HCT116 (cell line): ENCODE results near the gene C6orf47. TPM values are rescaled to one million over a fixed set of nuclear protein-coding genes. Genes with fewer than 3 reads are reported as not detected.

Experiments used
- ATAC-seq: fragments of 200-7000 bp; cut with Tn5 transposase; 2 replicates; pipeline ENCODE4 v1.9.1; 2020; ENCODE audit warnings: mild to moderate bottlenecking, moderate library complexity
- BruUV-seq: library from RNA; stranded (reverse); fragments of 400-500 nt; replicated peaks from 2 replicates; lab custom pipeline; 2021; lab: Mats Ljungman, UMichigan
- CTCF ChIA-PET: fragments of 300-600 bp; sonication (Branson Sonifier 250); formaldehyde crosslinking; loops from one replicate; lab custom pipeline; 2021; ENCODE audit warnings: antibody characterized with exemption; lab: Charles Lee
- POLR2A ChIA-PET: fragments of 300-600, 350-600 bp; sonication (Branson Sonifier 250); formaldehyde crosslinking; loops from one replicate; lab custom pipeline; 2021; ENCODE audit warnings: antibody characterized with exemption; lab: Charles Lee
- RAD21 ChIA-PET, 2 experiments: fragments of 300-600 bp; sonication (Branson Sonifier 250); formaldehyde crosslinking; loops; one replicate each; lab custom pipeline; 2023; ENCODE audit warnings: low total read pairs in 2 of 2; ENCODE audit not compliant: uncharacterized antibody in 2 of 2, unreplicated experiment in 2 of 2, low non-redundant PET in 1 of 2; lab: Charles Lee
- DNase-seq: peaks from one replicate; pipeline ENCODE4 v3.0.0-alpha.2; 2010; ENCODE audit warnings: low read depth, low spot score
- H2AFZ ChIP-seq: fragments of 200-600 bp; shearing (Covaris generic), sonication (generic); 2 replicates; pipeline ENCODE4 v1.6.1; 2017; ENCODE audit warnings: low read depth, mixed run types, mixed read lengths, antibody characterized with exemption, low read length; ENCODE audit not compliant: poor library complexity, severe bottlenecking
- H3K27ac ChIP-seq: 2 replicates; pipeline ENCODE4 v1.5.1; 2012; ENCODE audit warnings: low read depth, low read length
- H3K27me3 ChIP-seq: fragments of 200-600 bp; sonication (generic); 2 replicates; pipeline ENCODE4 v1.6.1; 2016; ENCODE audit warnings: mixed run types, low read length, mixed read lengths; ENCODE audit not compliant: insufficient read depth
- H3K36me3 ChIP-seq, 2 experiments: fragments of 200-500 bp in 1 of 2; fragments of 200-600 bp in 1 of 2; sonication (Bioruptor generic) in 1 of 2; sonication (generic) in 1 of 2; 2 replicates each; pipeline versions ENCODE4 v1.5.1 to v1.6.1; 2014 to 2016; ENCODE audit warnings: low read length in 2 of 2, inconsistent platforms in 1 of 2, mixed read lengths in 1 of 2, mixed run types in 1 of 2; ENCODE audit not compliant: insufficient read depth in 2 of 2, control insufficient read depth in 1 of 2
- H3K4me1 ChIP-seq, 2 experiments: fragments of 200-600 bp in 1 of 2; sonication (generic) in 1 of 2; 2 replicates each; pipeline versions ENCODE4 v1.5.1 to v1.6.1; 2012 to 2017; ENCODE audit warnings: low read length in 2 of 2, inconsistent platforms in 1 of 2, mild to moderate bottlenecking in 1 of 2, mixed read lengths in 1 of 2, mixed run types in 1 of 2, moderate library complexity in 1 of 2; ENCODE audit not compliant: insufficient read depth in 2 of 2, control insufficient read depth in 1 of 2
- H3K4me2 ChIP-seq: fragments of 200-600 bp; sonication (generic); 2 replicates; pipeline ENCODE4 v1.6.1; 2017; ENCODE audit warnings: mixed run types, low read length, mixed read lengths
- H3K4me3 ChIP-seq, 2 experiments: fragments of 200-600 bp in 1 of 2; sonication (generic) in 1 of 2; replicated peaks in 1 of 2; 2 replicates each; pipeline ENCODE4 v1.5.1; 2011 to 2016; ENCODE audit warnings: low read length in 2 of 2, control low read depth in 1 of 2, low read depth in 1 of 2, mild to moderate bottlenecking in 1 of 2, mixed read lengths in 1 of 2, mixed run types in 1 of 2
- H3K79me2 ChIP-seq: fragments of 200-600 bp; sonication (generic); 2 replicates; pipeline ENCODE4 v1.6.1; 2017; ENCODE audit warnings: mild to moderate bottlenecking, mixed run types, low read length, moderate library complexity, mixed read lengths; ENCODE audit not compliant: insufficient read depth
- H3K9ac ChIP-seq: fragments of 200-600 bp; sonication (generic); 2 replicates; pipeline ENCODE4 v1.6.1; 2016; ENCODE audit warnings: low read length, mixed read lengths
- H3K9me2 ChIP-seq: fragments of 200-600 bp; sonication (generic), shearing (Covaris generic); 2 replicates; pipeline ENCODE4 v1.6.1; 2017; ENCODE audit warnings: mixed run types, mild to moderate bottlenecking, moderate library complexity; ENCODE audit not compliant: insufficient read depth
- H3K9me3 ChIP-seq, 2 experiments: fragments of 200-500 bp in 1 of 2; fragments of 200-600 bp in 1 of 2; sonication (Bioruptor generic) in 1 of 2; sonication (generic) in 1 of 2; 2 replicates each; pipeline ENCODE4 v1.6.1; 2014 to 2017; ENCODE audit warnings: low read length in 2 of 2, mixed read lengths in 2 of 2, inconsistent platforms in 1 of 2, low read depth in 1 of 2, mild to moderate bottlenecking in 1 of 2, mixed run types in 1 of 2, moderate library complexity in 1 of 2; ENCODE audit not compliant: control insufficient read depth in 1 of 2, insufficient read depth in 1 of 2
- H4K20me1 ChIP-seq: fragments of 200-600 bp; sonication (generic), shearing (Covaris generic); 2 replicates; pipeline ENCODE4 v1.6.1; 2017; ENCODE audit warnings: mixed run types, mild to moderate bottlenecking, moderate library complexity; ENCODE audit not compliant: insufficient read depth
- ATF3 ChIP-seq: IDR thresholded peaks from 2 replicates; pipeline ENCODE4 v1.6.1; 2012
- CEBPB ChIP-seq: IDR thresholded peaks from 2 replicates; pipeline ENCODE4 v1.6.1; 2012; ENCODE audit warnings: low read depth
- EGR1 ChIP-seq: IDR thresholded peaks from 2 replicates; pipeline ENCODE4 v1.6.1; 2012; ENCODE audit warnings: low read depth
- ELF1 ChIP-seq: IDR thresholded peaks from 2 replicates; pipeline ENCODE4 v1.6.1; 2012; ENCODE audit warnings: low read depth, borderline replicate concordance
- EZH2phosphoT487 ChIP-seq: fragments of 200-600 bp; IDR thresholded peaks from 2 replicates; pipeline ENCODE4 v1.6.1; 2018; ENCODE audit warnings: antibody characterized with exemption, borderline replicate concordance
- JUND ChIP-seq: IDR thresholded peaks from 2 replicates; pipeline ENCODE4 v1.6.1; 2012
- POLR2AphosphoS5 ChIP-seq: IDR thresholded peaks from 2 replicates; pipeline ENCODE4 v1.6.1; 2011; ENCODE audit warnings: mild to moderate bottlenecking, low read depth, low read length, moderate library complexity
- RAD21 ChIP-seq: IDR thresholded peaks from 2 replicates; pipeline ENCODE4 v1.6.1; 2012; ENCODE audit warnings: low read depth, mild to moderate bottlenecking
- YY1 ChIP-seq: IDR thresholded peaks from 2 replicates; pipeline ENCODE4 v1.6.1; 2011; ENCODE audit warnings: low read length, low read depth, moderate library complexity, mild to moderate bottlenecking; ENCODE audit not compliant: insufficient replicate concordance; ENCODE audit errors: extremely low read depth
- ZBTB33 ChIP-seq: IDR thresholded peaks from 2 replicates; pipeline ENCODE4 v1.6.1; 2011; ENCODE audit warnings: mild to moderate bottlenecking, low read length, moderate library complexity; ENCODE audit not compliant: insufficient replicate concordance; ENCODE audit errors: extremely low read depth
- ZNF274 ChIP-seq: fragments of 200-500 bp; sonication (Bioruptor generic); IDR thresholded peaks from 2 replicates; pipeline ENCODE4 v1.6.1; 2014; ENCODE audit warnings: mild to moderate bottlenecking, low read depth, low read length, inconsistent platforms
- intact Hi-C: fragments of 100-400 bp; cut with micrococcal nuclease; formaldehyde crosslinking; loops from 2 replicates; pipeline ENCODE4 v1.10.0; 2022
- total RNA-seq: library from RNA; stranded (reverse); gene quantifications from one replicate; pipeline ENCODE4 v1.2.1, GENCODE V29; 2021; ENCODE audit not compliant: unreplicated experiment

C6orf47 gene
- total RNA-seq, 1 experiment from 2014 or later: 13.4 TPM

- TF ChIP-seq ELF1: no peak
- TF ChIP-seq, all 23 proteins: peak for 0
Observed at GRCh38 chr6:31640612-31641011, 20.0 kb downstream of the C6orf47 start (continued).

- H3K27me3 ChIP-seq: no peaks in the 10 kb centered on the region
- H3K27ac ChIP-seq: no peak overlapping the region
- no TSS peak for BruUV-seq
- CTCF ChIA-PET: no interaction called here
- no peak overlapping the region for H3K4me2 ChIP-seq
- H4K20me1 ChIP-seq: no peaks in the 10 kb centered on the region
- no peak overlapping the region for H2AFZ ChIP-seq
- TF ChIP-seq EGR1: no peak
- no peak for TF ChIP-seq RAD21
- no peak for TF ChIP-seq ZNF274
- TF ChIP-seq ATF3: no peak
- no peak for TF ChIP-seq YY1
- no peak for TF ChIP-seq POLR2AphosphoS5
- no peak for TF ChIP-seq EZH2phosphoT487
- TF ChIP-seq JUND: no peak
- TF ChIP-seq CEBPB: no peak
- TF ChIP-seq ZBTB33: no peak
- peaks cover 3% of the 10 kb centered on the region; the same call in 1 of the 2 replicates for H3K79me2 ChIP-seq
- peaks cover 49 to 59% of the 10 kb centered on the region in 2 experiments; a peak in 3 of 4 replicates for H3K36me3 ChIP-seq
- ATAC-seq: no peak
- H3K4me3 ChIP-seq: no peak overlapping the region
- H3K9me3 ChIP-seq: no peaks in the 10 kb centered on the region
- DNase-seq: no peak
- no peaks in the 10 kb centered on the region for H3K4me1 ChIP-seq
- POLR2A ChIA-PET: interaction anchor here (0.8 to 1.7 kb wide), 4 partner anchors 12 to 262 kb away, joined by 3 to 13 read pairs (median 4); partner anchors contain the start of gene BAG6
- H3K9me2 ChIP-seq: no peaks in the 10 kb centered on the region
- H3K9ac ChIP-seq: no peak overlapping the region
- RAD21 ChIA-PET: no interaction called here
- intact Hi-C loops: no loop called here
Observed at GRCh38 chr6:31639449-31639861, 21.1 kb downstream of the C6orf47 start.
